Gastrocnemius medialis (tissue), 4 donors: ENCODE measurements around the gene KLF7. TPM values are rescaled to one million over a fixed set of nuclear protein-coding genes. Genes with fewer than 3 reads are reported as not detected.

ENCODE experiments used
- ATAC-seq, 2 donors: fragments of 150-250 bp; one replicate each; pipeline ENCODE4 v1.9.1; 2016
- DNase-seq, 2 donors: peaks; one replicate each; pipeline ENCODE4 v3.0.0-alpha.2; 2019
- H3K27ac ChIP-seq, 4 donors: fragments of 200-600 bp; sonication (generic); 1 replicate in 1 of 4; 2 replicates in 3 of 4; pipeline ENCODE4 v1.5.1; 2016 to 2018; ENCODE audit warnings: mild to moderate bottlenecking in 2 of 4, moderate library complexity in 1 of 4
- H3K27me3 ChIP-seq, 3 donors: fragments of 200-600 bp; sonication (generic) in 2 of 3; 1 replicate in 1 of 3; 2 replicates in 2 of 3; pipeline versions ENCODE4 v1.5.1 to v1.6.0; 2016 to 2019; ENCODE audit warnings: mild to moderate bottlenecking in 1 of 3, moderate library complexity in 1 of 3
- H3K36me3 ChIP-seq, 2 donors: fragments of 200-600 bp; sonication (generic) in 1 of 2; one replicate each; pipeline ENCODE4 v1.5.1; 2017 to 2018
- H3K4me1 ChIP-seq, 2 donors: fragments of 200-600 bp; sonication (generic) in 1 of 2; one replicate each; pipeline ENCODE4 v1.5.1; 2016 to 2017; ENCODE audit warnings: mild to moderate bottlenecking in 2 of 2
- H3K4me3 ChIP-seq, 4 donors: fragments of 200-600 bp; sonication (generic) in 3 of 4; 1 replicate in 1 of 4; 2 replicates in 3 of 4; pipeline ENCODE4 v1.5.1; 2016 to 2019; ENCODE audit warnings: mild to moderate bottlenecking in 2 of 4
- H3K9me3 ChIP-seq, 3 donors: fragments of 200-600 bp; sonication (generic) in 2 of 3; 1 replicate in 1 of 3; 2 replicates in 2 of 3; pipeline ENCODE4 v1.5.1; 2016 to 2019
- CTCF ChIP-seq, 5 experiments: fragments of 450-650 bp in 3 of 5; fragments of 200-600 bp in 2 of 5; sonication (generic) in 2 of 5; IDR thresholded peaks in 4 of 5; conservative IDR thresholded peaks in 1 of 5; 1 replicate in 4 of 5; 2 replicates in 1 of 5; pipeline ENCODE4 v1.5.1; 2016 to 2019; ENCODE audit warnings: antibody characterized with exemption in 5 of 5, mild to moderate bottlenecking in 3 of 5, moderate library complexity in 3 of 5
- POLR2A ChIP-seq, 2 donors: fragments of 450-650 bp; IDR thresholded peaks; one replicate each; pipeline ENCODE4 v1.6.1; 2017; ENCODE audit warnings: antibody characterized with exemption in 2 of 2, mild to moderate bottlenecking in 2 of 2, moderate library complexity in 2 of 2
- in situ Hi-C, 4 donors: fragments of 200-750 bp; cut with MboI; loops; one replicate each; pipeline versions ENCODE4 v1.15.0 to v1.8.0; 2017; ENCODE audit warnings: low sequenced_read_pairs in 4 of 4
- intact Hi-C: fragments of 100-400 bp; cut with DNase I; formaldehyde crosslinking; loops from one replicate; pipeline ENCODE4 v1.15.1; 2023; ENCODE audit warnings: low total_unique reads
- total RNA-seq, 4 donors: library from RNA; depleted of rRNA; stranded (reverse); fragments of >200 nt; gene quantifications; one replicate each; pipeline versions ENCODE4 v1.1.0 to v1.2.3, GENCODE V29; 2016

Gene KLF7
- total RNA-seq, 4 donors from 2014 or later, result 6.8 to 12.0 (median 7.6) TPM

GRCh38 chr2:207205173-207205957 is 39.6 kb upstream of the KLF7 start:
- H3K4me1 ChIP-seq, result no peaks in the 10 kb centered on the region
- intact Hi-C loops (no loop called here), in situ Hi-C loops (no loop called here)
- no peaks in the 10 kb centered on the region for H3K36me3 ChIP-seq
- H3K4me3 ChIP-seq, result no peak overlapping the region
- DNase-seq (no peak), ATAC-seq (no peak)
- no peak overlapping the region for H3K27ac ChIP-seq
- H3K9me3 ChIP-seq, result no peaks in the 10 kb centered on the region
- TF ChIP-seq CTCF (IDR thresholded peaks at IDR 0.05 in 4 of 5, conservative IDR thresholded peaks at IDR 0.05 in 1 of 5), result no peak
- no peak for TF ChIP-seq POLR2A (IDR thresholded peaks at IDR 0.05)
- no peaks in the 10 kb centered on the region for H3K27me3 ChIP-seq

- DNase-seq (no peak), ATAC-seq (no peak)
- intact Hi-C loops, result no loop called here
- in situ Hi-C loops, result no loop called here
- Histone ChIP-seq H3K4me3 (no peak overlapping the region), H3K27me3 (no peaks in the 10 kb centered on the region), H3K27ac (no peak overlapping the region), H3K9me3 (no peaks in the 10 kb centered on the region), H3K4me1 (no peaks in the 10 kb centered on the region), H3K36me3 (no peaks in the 10 kb centered on the region)
- TF ChIP-seq POLR2A (IDR thresholded peaks at IDR 0.05) (no peak), CTCF (IDR thresholded peaks at IDR 0.05 in 4 of 5, conservative IDR thresholded peaks at IDR 0.05 in 1 of 5) (no peak)
These were observed 37.3 kb upstream of the KLF7 start for GRCh38 chr2:207203056-207203455.

GRCh38 chr2:207202645-207203044 is 36.9 kb upstream of the KLF7 start:
- ATAC-seq (no peak), DNase-seq (no peak)
- no peaks in the 10 kb centered on the region for H3K4me1 ChIP-seq
- H3K9me3 ChIP-seq, result no peaks in the 10 kb centered on the region
- H3K27me3 ChIP-seq, result no peaks in the 10 kb centered on the region
- in situ Hi-C loops (no loop called here), intact Hi-C loops (no loop called here)
- no peak overlapping the region for H3K4me3 ChIP-seq
- no peaks in the 10 kb centered on the region for H3K36me3 ChIP-seq
- no peak overlapping the region for H3K27ac ChIP-seq
- no peak for TF ChIP-seq CTCF (IDR thresholded peaks at IDR 0.05 in 4 of 5, conservative IDR thresholded peaks at IDR 0.05 in 1 of 5)
- no peak for TF ChIP-seq POLR2A (IDR thresholded peaks at IDR 0.05)

- H3K27me3 ChIP-seq, result no peaks in the 10 kb centered on the region
- intact Hi-C loops, result no loop called here
These were observed 35.7 kb upstream of the KLF7 start for GRCh38 chr2:207201416-207201815.

More at GRCh38 chr2:207201416-207201815, 35.7 kb upstream of the KLF7 start:
- TF ChIP-seq POLR2A (IDR thresholded peaks at IDR 0.05) (no peak), CTCF (IDR thresholded peaks at IDR 0.05 in 4 of 5, conservative IDR thresholded peaks at IDR 0.05 in 1 of 5) (no peak)
- ATAC-seq (no peak), DNase-seq (no peak)
- Histone ChIP-seq H3K36me3 (no peaks in the 10 kb centered on the region), H3K4me3 (no peak overlapping the region), H3K4me1 (no peaks in the 10 kb centered on the region), H3K27ac (no peak overlapping the region), H3K9me3 (no peaks in the 10 kb centered on the region)
- in situ Hi-C loops, result no loop called here
